ENCODE results near the gene WDSUB1.

Gene WDSUB1

GRCh38 chr2:159193791-159194190 is 92.7 kb downstream of the WDSUB1 start:
- Histone ChIP-seq H3K27me3 (replicated peaks) (no peaks in the 10 kb centered on the region), H3K4me3 (ENCODE audit: low read depth, low read length) (no peak overlapping the region), H3K27ac (no peak overlapping the region), H3K36me3 (replicated peaks) (peaks cover 57% of the 10 kb centered on the region)
- in situ Hi-C loops (cut with HindIII; ENCODE audit: low pct_ligation_motif_present, low sequenced_read_pairs) = no loop called here
- no peak for DNase-seq
- TF ChIP-seq, protein P1, sequence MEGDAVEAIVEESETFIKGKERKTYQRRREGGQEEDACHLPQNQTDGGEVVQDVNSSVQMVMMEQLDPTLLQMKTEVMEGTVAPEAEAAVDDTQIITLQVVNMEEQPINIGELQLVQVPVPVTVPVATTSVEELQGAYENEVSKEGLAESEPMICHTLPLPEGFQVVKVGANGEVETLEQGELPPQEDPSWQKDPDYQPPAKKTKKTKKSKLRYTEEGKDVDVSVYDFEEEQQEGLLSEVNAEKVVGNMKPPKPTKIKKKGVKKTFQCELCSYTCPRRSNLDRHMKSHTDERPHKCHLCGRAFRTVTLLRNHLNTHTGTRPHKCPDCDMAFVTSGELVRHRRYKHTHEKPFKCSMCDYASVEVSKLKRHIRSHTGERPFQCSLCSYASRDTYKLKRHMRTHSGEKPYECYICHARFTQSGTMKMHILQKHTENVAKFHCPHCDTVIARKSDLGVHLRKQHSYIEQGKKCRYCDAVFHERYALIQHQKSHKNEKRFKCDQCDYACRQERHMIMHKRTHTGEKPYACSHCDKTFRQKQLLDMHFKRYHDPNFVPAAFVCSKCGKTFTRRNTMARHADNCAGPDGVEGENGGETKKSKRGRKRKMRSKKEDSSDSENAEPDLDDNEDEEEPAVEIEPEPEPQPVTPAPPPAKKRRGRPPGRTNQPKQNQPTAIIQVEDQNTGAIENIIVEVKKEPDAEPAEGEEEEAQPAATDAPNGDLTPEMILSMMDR (IDR thresholded peaks at IDR 0.05; ENCODE audit: low read depth, low read length, missing control alignments) = no peak

DNA sequence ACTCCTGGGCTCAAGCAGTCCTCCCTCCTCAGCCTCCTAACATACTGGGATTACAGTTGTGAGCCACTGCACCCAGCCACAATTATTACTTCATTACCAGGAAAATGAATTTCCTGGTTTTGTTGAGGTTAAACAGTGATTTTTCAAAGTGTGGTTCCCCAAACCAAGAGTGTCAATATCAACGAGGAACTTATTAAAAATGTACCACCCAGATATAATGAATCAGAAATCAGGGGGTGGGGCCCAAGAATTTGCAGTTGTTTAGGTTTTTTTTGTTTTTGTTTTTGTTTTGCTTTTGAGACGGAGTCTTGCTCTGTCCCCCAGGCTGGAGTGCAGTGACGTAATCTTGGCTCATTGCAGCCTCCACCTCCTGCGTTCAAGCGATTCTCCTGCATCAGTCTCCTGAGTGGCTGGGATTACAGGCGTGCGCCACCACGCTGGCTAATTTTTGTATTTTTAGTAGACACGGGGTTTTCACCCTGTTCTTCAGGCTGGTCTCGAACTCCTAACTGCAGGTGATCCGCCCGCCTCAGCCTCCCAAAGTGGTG is 94.1 kb downstream of the WDSUB1 start:
- peaks cover 47% of the 10 kb centered on the region for H3K36me3 ChIP-seq (replicated peaks)
- H3K27me3 ChIP-seq (replicated peaks) = no peaks in the 10 kb centered on the region
- in situ Hi-C loops (cut with HindIII; ENCODE audit: low pct_ligation_motif_present, low sequenced_read_pairs) = no loop called here
- TF ChIP-seq, protein P1 (IDR thresholded peaks at IDR 0.05; ENCODE audit: low read depth, low read length, missing control alignments) = no peak
- H3K27ac ChIP-seq = no peak overlapping the region
- H3K4me3 ChIP-seq (ENCODE audit: low read depth, low read length) = no peak overlapping the region
- no peak for DNase-seq

DNA sequence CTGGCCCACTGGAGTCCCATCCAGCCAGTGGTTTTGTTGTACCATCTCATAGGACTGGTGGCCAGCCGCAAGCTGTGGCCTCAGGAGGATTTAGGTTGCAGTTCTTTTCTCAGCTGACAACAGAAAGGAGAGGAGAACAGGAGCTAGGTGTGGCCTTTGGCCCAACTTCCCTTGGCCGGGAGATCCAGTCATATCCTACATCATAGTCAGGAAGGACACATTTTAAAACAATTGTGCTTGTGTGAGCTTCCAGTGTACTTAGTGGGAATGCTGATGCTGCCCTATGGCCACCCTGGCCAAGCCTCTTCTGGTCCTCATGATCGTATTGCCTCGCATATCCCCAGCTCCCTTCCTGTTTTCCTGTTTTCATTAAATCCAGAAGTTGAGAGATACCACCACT is 98.1 kb downstream of the WDSUB1 start:
- H3K36me3 ChIP-seq (replicated peaks) = peaks cover 40% of the 10 kb centered on the region
- no peaks in the 10 kb centered on the region for H3K27me3 ChIP-seq (replicated peaks)
- H3K4me3 ChIP-seq (ENCODE audit: low read depth, low read length) = no peak overlapping the region
- in situ Hi-C loops (cut with HindIII; ENCODE audit: low pct_ligation_motif_present, low sequenced_read_pairs) = no loop called here
- no peak overlapping the region for H3K27ac ChIP-seq
- TF ChIP-seq, protein P1 (IDR thresholded peaks at IDR 0.05; ENCODE audit: low read depth, low read length, missing control alignments) = no peak
- DNase-seq = no peak

DNA sequence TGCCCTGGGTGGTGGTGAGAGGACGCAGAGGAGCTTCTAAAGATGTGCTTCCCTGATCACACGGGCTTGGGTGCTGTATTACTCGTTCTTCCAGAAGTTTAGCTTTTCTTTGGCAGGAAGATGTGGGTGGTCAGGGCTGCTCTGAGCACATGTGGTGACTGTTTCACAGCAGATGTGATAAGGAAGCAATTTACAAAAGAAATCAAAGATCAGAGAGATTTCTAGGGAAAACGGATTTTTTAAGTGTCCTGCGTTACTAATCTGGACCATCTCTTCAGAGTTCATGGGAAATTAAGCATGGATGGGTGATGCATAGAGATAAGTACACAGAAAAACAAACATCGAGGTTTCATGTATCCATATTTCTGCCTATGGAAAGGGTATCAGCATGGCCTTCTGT is 99.4 kb downstream of the WDSUB1 start:
- no peak for DNase-seq
- in situ Hi-C loops (cut with HindIII; ENCODE audit: low pct_ligation_motif_present, low sequenced_read_pairs) = no loop called here

GRCh38 chr2:159186462-159186861 is 100.0 kb downstream of the WDSUB1 start:
- Histone ChIP-seq H3K27me3 (replicated peaks) (no peaks in the 10 kb centered on the region), H3K36me3 (replicated peaks) (peaks cover 47% of the 10 kb centered on the region), H3K4me3 (ENCODE audit: low read depth, low read length) (no peak overlapping the region), H3K27ac (no peak overlapping the region)
- DNase-seq = no peak
- in situ Hi-C loops (cut with HindIII; ENCODE audit: low pct_ligation_motif_present, low sequenced_read_pairs) = no loop called here
- TF ChIP-seq, protein P1 (IDR thresholded peaks at IDR 0.05; ENCODE audit: low read depth, low read length, missing control alignments) = no peak

More for the DNA sequence above, 99.4 kb downstream of the WDSUB1 start:
- TF ChIP-seq, protein P1 (IDR thresholded peaks at IDR 0.05; ENCODE audit: low read depth, low read length, missing control alignments) = no peak
- Histone ChIP-seq H3K27me3 (replicated peaks) (no peaks in the 10 kb centered on the region), H3K4me3 (ENCODE audit: low read depth, low read length) (no peak overlapping the region), H3K36me3 (replicated peaks) (peaks cover 42% of the 10 kb centered on the region), H3K27ac (no peak overlapping the region)

Data from brain microvascular endothelial cell (primary cell).